HFFc6 (cell line): ENCODE measurements around the gene CREB3. TPM values are rescaled to one million over a fixed set of nuclear protein-coding genes. Genes with fewer than 3 reads are reported as not detected.

ENCODE experiments used
- DNase-seq: peaks from one replicate; pipeline ENCODE4 v3.0.0-alpha.2; 2018
- H3K27ac Mint-ChIP-seq: 2 replicates; pipeline ENCODE4 v1.8.0; 2020; ENCODE audit warnings: mild to moderate bottlenecking, mixed read lengths
- H3K27me3 Mint-ChIP-seq: 2 replicates; pipeline ENCODE4 v1.8.0; 2021; ENCODE audit warnings: mild to moderate bottlenecking, moderate library complexity, mixed read lengths; ENCODE audit not compliant: insufficient read depth
- H3K36me3 Mint-ChIP-seq: 2 replicates; pipeline ENCODE4 v1.8.0; 2021; ENCODE audit warnings: low read depth, mixed read lengths
- H3K4me1 Mint-ChIP-seq: 2 replicates; pipeline ENCODE4 v1.8.0; 2020; ENCODE audit warnings: low read depth, mixed read lengths
- H3K4me3 Mint-ChIP-seq: 2 replicates; pipeline ENCODE4 v1.8.0; 2020; ENCODE audit warnings: mild to moderate bottlenecking, moderate library complexity, mixed read lengths
- H3K9me3 Mint-ChIP-seq: 2 replicates; pipeline ENCODE4 v1.8.0; 2020; ENCODE audit warnings: mild to moderate bottlenecking, mixed read lengths
- total RNA-seq, 6 experiments: library from RNA; stranded (reverse); fragmentation: NEBNext Ultra II Directional; extraction: Animal tissue kit (Norgen Biotek cat#: 25700); gene quantifications; 2 replicates in 1 of 6; 3 replicates in 5 of 6; pipeline ENCODE4 v1.2.3, GENCODE V29; 2021
- TF ChIP-seq, protein P1 (sequence below): fragments of 200-600 bp; sonication (generic); IDR thresholded peaks from 2 replicates; pipeline ENCODE4 v1.5.0; 2021; ENCODE audit warnings: antibody characterized with exemption, mild to moderate bottlenecking

CREB3 gene
- total RNA-seq, 6 experiments from 2014 or later, result 106 to 127 (median 114) TPM

GRCh38 chr9:35771534-35771933 is 39.1 kb downstream of the CREB3 start:
- Mint-ChIP-seq H3K9me3 (no peaks in the 10 kb centered on the region), H3K27me3 (peaks cover 7% of the 10 kb centered on the region; the same call in 1 of the 2 replicates), H3K36me3 (no peaks in the 10 kb centered on the region), H3K4me3 (no peak overlapping the region), H3K4me1 (peaks cover 10% of the 10 kb centered on the region; the same call in 1 of the 2 replicates), H3K27ac (no peak overlapping the region)
- TF ChIP-seq, protein P1, sequence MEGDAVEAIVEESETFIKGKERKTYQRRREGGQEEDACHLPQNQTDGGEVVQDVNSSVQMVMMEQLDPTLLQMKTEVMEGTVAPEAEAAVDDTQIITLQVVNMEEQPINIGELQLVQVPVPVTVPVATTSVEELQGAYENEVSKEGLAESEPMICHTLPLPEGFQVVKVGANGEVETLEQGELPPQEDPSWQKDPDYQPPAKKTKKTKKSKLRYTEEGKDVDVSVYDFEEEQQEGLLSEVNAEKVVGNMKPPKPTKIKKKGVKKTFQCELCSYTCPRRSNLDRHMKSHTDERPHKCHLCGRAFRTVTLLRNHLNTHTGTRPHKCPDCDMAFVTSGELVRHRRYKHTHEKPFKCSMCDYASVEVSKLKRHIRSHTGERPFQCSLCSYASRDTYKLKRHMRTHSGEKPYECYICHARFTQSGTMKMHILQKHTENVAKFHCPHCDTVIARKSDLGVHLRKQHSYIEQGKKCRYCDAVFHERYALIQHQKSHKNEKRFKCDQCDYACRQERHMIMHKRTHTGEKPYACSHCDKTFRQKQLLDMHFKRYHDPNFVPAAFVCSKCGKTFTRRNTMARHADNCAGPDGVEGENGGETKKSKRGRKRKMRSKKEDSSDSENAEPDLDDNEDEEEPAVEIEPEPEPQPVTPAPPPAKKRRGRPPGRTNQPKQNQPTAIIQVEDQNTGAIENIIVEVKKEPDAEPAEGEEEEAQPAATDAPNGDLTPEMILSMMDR, result no peak
- DNase-seq, result no peak

DNA sequence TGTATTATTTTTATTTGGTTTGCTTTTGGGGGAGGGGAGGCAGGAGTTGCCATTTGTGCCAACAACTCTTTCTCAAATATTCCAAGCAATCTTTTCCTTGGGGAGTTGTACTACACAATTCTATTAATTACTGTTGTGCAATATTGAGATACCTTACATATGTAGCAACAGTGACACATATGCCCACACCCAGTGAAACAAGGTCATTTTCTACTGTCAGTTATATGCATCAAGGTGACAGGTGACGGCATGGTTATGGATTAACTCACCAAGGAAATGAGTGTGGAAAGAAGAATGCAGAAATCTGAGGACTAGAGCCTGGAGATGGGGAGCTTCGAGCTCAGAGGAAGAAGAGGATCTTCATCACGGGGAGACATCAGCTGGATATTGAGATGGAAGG is 39.5 kb downstream of the CREB3 start:
- H3K9me3 Mint-ChIP-seq, result no peaks in the 10 kb centered on the region
- H3K27me3 Mint-ChIP-seq, result peaks cover 7% of the 10 kb centered on the region; the same call in 1 of the 2 replicates
- no peaks in the 10 kb centered on the region for H3K36me3 Mint-ChIP-seq
- H3K27ac Mint-ChIP-seq, result no peak overlapping the region
- no peak overlapping the region for H3K4me3 Mint-ChIP-seq
- H3K4me1 Mint-ChIP-seq, result peaks cover 10% of the 10 kb centered on the region; the same call in 1 of the 2 replicates
- TF ChIP-seq, protein P1, result no peak
- DNase-seq, result no peak

GRCh38 chr9:35774907-35775635 is 42.6 kb downstream of the CREB3 start:
- TF ChIP-seq, protein P1, result no peak
- H3K27me3 Mint-ChIP-seq, result peaks cover 17% of the 10 kb centered on the region
- DNase-seq, result no peak
- no peak overlapping the region for H3K4me3 Mint-ChIP-seq
- no peaks in the 10 kb centered on the region for H3K36me3 Mint-ChIP-seq
- H3K4me1 Mint-ChIP-seq, result peaks cover 10% of the 10 kb centered on the region; the same call in 1 of the 2 replicates
- no peak overlapping the region for H3K27ac Mint-ChIP-seq
- H3K9me3 Mint-ChIP-seq, result no peaks in the 10 kb centered on the region

- no peak overlapping the region for H3K27ac Mint-ChIP-seq
- H3K36me3 Mint-ChIP-seq, result no peaks in the 10 kb centered on the region
- no peaks in the 10 kb centered on the region for H3K9me3 Mint-ChIP-seq
- no peak for DNase-seq
- H3K4me1 Mint-ChIP-seq, result peaks cover 10% of the 10 kb centered on the region; the same call in 1 of the 2 replicates
- no peak overlapping the region for H3K4me3 Mint-ChIP-seq
- peaks cover 23% of the 10 kb centered on the region for H3K27me3 Mint-ChIP-seq
- TF ChIP-seq, protein P1, result no peak
Measured at GRCh38 chr9:35776018-35776417, 43.6 kb downstream of the CREB3 start.

DNA sequence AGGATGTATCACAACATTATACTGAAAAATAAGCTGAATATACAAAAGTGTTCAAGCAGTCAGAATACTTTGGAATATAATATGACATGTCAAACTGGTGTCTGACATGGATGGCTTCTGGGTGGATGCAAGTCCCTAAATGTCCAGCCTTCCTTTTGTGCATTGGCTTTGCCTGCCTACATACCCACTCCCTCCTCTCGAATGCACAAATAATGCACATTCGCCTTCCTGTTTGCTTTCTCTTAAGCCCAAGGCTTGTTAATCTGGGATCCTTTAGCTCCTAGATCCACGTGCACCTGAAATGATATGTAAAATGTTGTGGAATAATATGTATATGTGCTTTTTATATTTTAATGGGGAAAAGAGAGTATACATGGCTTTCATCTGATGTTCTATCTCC is 46.0 kb downstream of the CREB3 start:
- H3K27me3 Mint-ChIP-seq, result peaks cover 23% of the 10 kb centered on the region
- H3K4me1 Mint-ChIP-seq, result peaks cover 10% of the 10 kb centered on the region; the same call in 1 of the 2 replicates
- H3K4me3 Mint-ChIP-seq, result no peak overlapping the region

More for the DNA sequence above, 46.0 kb downstream of the CREB3 start:
- TF ChIP-seq, protein P1, result no peak
- Mint-ChIP-seq H3K27ac (no peak overlapping the region), H3K36me3 (no peaks in the 10 kb centered on the region), H3K9me3 (no peaks in the 10 kb centered on the region)
- DNase-seq, result no peak
